GM12873 (cell line): Measurements from ENCODE around the gene CCNK.

Experiments
- CTCF ChIP-seq: IDR thresholded peaks from 2 replicates; pipeline ENCODE4 v1.5.1; 2012; ENCODE audit warnings: low read depth, mild to moderate bottlenecking, moderate library complexity, low read length, control low read depth; ENCODE audit not compliant: insufficient read depth; ENCODE audit errors: missing control alignments

Gene CCNK

GRCh38 chr14:99527026-99527425, 45.8 kb downstream of the CCNK start:
- TF ChIP-seq CTCF, result no peak

GRCh38 chr14:99527427-99528076, 46.3 kb downstream of the CCNK start:
- no peak for TF ChIP-seq CTCF

- TF ChIP-seq CTCF, result no peak
Observed at GRCh38 chr14:99529899-99530298, 48.7 kb downstream of the CCNK start.

GRCh38 chr14:99530407-99531155, 49.4 kb downstream of the CCNK start:
- TF ChIP-seq CTCF, result no peak

- TF ChIP-seq CTCF, result no peak
Observed at GRCh38 chr14:99531251-99532096, 50.3 kb downstream of the CCNK start.

- no peak for TF ChIP-seq CTCF
Observed at GRCh38 chr14:99532310-99532709, 51.1 kb downstream of the CCNK start.

- TF ChIP-seq CTCF, result no peak
Observed at GRCh38 chr14:99534333-99534732, 53.1 kb downstream of the CCNK start.
